MM.1S (cell line): Measurements from ENCODE around the gene CCL1.

ENCODE experiments used
- DNase-seq: peaks from one replicate; pipeline ENCODE4 v3.0.0-alpha.2; 2015
- H2AFZ ChIP-seq: fragments of 300-600 bp; sonication (generic); 2 replicates; pipeline ENCODE4 v1.6.0; 2016; ENCODE audit warnings: antibody characterized with exemption, low read length
- H3F3A ChIP-seq: fragments of 300-600 bp; sonication (generic); 2 replicates; pipeline ENCODE4 v1.6.1; 2016; ENCODE audit warnings: mild to moderate bottlenecking, antibody characterized with exemption, low read length, moderate library complexity, mixed read lengths; ENCODE audit not compliant: insufficient read depth
- H3K27ac ChIP-seq: fragments of 300-600 bp; sonication (generic); 2 replicates; pipeline ENCODE4 v1.5.1; 2016; ENCODE audit warnings: mild to moderate bottlenecking, low read length
- H3K27me3 ChIP-seq: fragments of 300-600 bp; sonication (generic); replicated peaks from 2 replicates; pipeline ENCODE4 v1.6.0; 2016; ENCODE audit warnings: low read length; ENCODE audit not compliant: insufficient read depth
- H3K36me3 ChIP-seq: fragments of 300-600 bp; sonication (generic); replicated peaks from 2 replicates; pipeline ENCODE4 v1.6.1; 2016; ENCODE audit warnings: mild to moderate bottlenecking, low read length, mixed read lengths; ENCODE audit not compliant: insufficient read depth
- H3K4me1 ChIP-seq: fragments of 300-600 bp; sonication (generic); 2 replicates; pipeline ENCODE4 v1.6.1; 2016; ENCODE audit warnings: low read length, mixed read lengths
- H3K4me2 ChIP-seq: fragments of 300-600 bp; sonication (generic); 2 replicates; pipeline ENCODE4 v1.6.0; 2016; ENCODE audit warnings: low read depth, low read length
- H3K4me3 ChIP-seq: fragments of 300-600 bp; sonication (generic); 2 replicates; pipeline ENCODE4 v1.5.1; 2016; ENCODE audit warnings: low read length, mixed read lengths
- H3K79me2 ChIP-seq: fragments of 300-600 bp; sonication (generic); 2 replicates; pipeline ENCODE4 v1.6.1; 2016; ENCODE audit warnings: mixed run types, low read length, mixed read lengths
- H3K9ac ChIP-seq: fragments of 300-600 bp; sonication (generic); 2 replicates; pipeline ENCODE4 v1.6.1; 2016; ENCODE audit warnings: low read length, mixed read lengths
- H3K9me2 ChIP-seq: fragments of 300-600 bp; sonication (generic); replicated peaks from 2 replicates; pipeline ENCODE4 v1.6.1; 2016; ENCODE audit warnings: mild to moderate bottlenecking, low read length, mixed read lengths; ENCODE audit not compliant: insufficient read depth
- H3K9me3 ChIP-seq: fragments of 300-600 bp; sonication (generic); replicated peaks from 2 replicates; pipeline ENCODE4 v1.6.1; 2016; ENCODE audit warnings: mild to moderate bottlenecking, low read length, mixed read lengths; ENCODE audit not compliant: insufficient read depth
- H4K20me1 ChIP-seq: fragments of 300-600 bp; sonication (generic); 2 replicates; pipeline ENCODE4 v1.6.1; 2016; ENCODE audit warnings: mild to moderate bottlenecking, low read length, moderate library complexity, mixed read lengths; ENCODE audit not compliant: insufficient read depth
- EZH2 ChIP-seq: fragments of 300-600 bp; sonication (generic); optimal IDR thresholded peaks from 2 replicates; pipeline ENCODE3; 2017; ENCODE audit warnings: low read depth, mild to moderate bottlenecking, antibody characterized with exemption, low read length, mixed read lengths
- EZH2phosphoT487 ChIP-seq: fragments of 300-600 bp; sonication (generic); IDR thresholded peaks from 2 replicates; pipeline ENCODE4 v1.6.1; 2018; ENCODE audit warnings: antibody characterized with exemption, low read length
- TF ChIP-seq, protein P1 (sequence below): fragments of 300-600 bp; sonication (generic); IDR thresholded peaks from 2 replicates; pipeline ENCODE4 v1.5.1; 2016; ENCODE audit warnings: antibody characterized with exemption, low read length, mixed read lengths

CCL1 gene

DNA sequence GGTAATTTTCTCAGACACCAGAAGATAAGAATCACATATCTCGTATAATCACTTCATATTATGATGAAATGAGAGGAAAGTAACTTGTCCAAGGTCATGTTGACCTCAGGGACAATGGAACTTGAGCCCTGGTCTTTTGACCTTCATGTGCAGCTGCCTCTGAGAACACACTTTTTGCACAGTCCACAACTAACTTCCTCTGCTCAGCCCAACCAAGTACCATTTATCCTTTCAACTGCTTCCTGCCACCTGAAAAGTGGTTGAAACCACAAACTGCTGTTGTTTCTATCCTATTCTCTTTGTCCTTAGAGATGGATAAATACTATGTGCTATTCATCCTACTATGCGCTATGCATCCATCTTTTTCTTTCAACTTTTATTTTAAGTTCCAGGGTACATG lies 2.3 kb upstream of the CCL1 start:
- Histone ChIP-seq H3K4me3 (no peak overlapping the region), H3K36me3 (no peaks in the 10 kb centered on the region)

DNA sequence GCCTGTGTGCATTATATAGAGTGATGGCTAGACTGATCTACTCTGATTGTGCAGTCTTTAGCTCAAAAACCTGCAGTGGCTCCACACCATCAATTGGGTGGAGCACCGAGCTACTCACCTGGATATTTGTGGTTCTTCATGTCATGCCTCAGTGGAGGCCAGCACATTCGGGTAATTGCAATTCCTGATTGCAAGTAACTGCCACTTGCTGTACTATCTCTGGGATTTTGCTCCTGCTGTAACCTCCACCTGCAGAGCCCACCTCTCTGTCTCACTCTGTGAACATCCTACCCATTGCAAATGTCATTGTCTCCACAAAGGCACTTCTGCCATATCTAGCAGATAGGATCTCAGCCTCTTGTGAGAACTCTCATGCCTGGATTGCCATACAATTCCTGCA lies 1.7 kb upstream of the CCL1 start:
- peaks cover 93% of the 10 kb centered on the region for H3K4me1 ChIP-seq
- no peaks in the 10 kb centered on the region for H3K36me3 ChIP-seq

More for the DNA sequence above, 2.3 kb upstream of the CCL1 start:
- Histone ChIP-seq H3K9ac (peak overlapping the region; percentile 59), H3K4me1 (peaks cover 94% of the 10 kb centered on the region), H3K4me2 (peak overlapping the region; percentile 50; the same call in 1 of the 2 replicates), H3K27ac (peak overlapping the region; percentile 87), H2AFZ (no peak overlapping the region), H3F3A (peaks cover 57% of the 10 kb centered on the region), H3K9me2 (no peaks in the 10 kb centered on the region), H3K27me3 (no peaks in the 10 kb centered on the region), H3K79me2 (no peaks in the 10 kb centered on the region), H3K9me3 (no peaks in the 10 kb centered on the region), H4K20me1 (no peaks in the 10 kb centered on the region)
- no peak for TF ChIP-seq EZH2
- TF ChIP-seq, protein P1, sequence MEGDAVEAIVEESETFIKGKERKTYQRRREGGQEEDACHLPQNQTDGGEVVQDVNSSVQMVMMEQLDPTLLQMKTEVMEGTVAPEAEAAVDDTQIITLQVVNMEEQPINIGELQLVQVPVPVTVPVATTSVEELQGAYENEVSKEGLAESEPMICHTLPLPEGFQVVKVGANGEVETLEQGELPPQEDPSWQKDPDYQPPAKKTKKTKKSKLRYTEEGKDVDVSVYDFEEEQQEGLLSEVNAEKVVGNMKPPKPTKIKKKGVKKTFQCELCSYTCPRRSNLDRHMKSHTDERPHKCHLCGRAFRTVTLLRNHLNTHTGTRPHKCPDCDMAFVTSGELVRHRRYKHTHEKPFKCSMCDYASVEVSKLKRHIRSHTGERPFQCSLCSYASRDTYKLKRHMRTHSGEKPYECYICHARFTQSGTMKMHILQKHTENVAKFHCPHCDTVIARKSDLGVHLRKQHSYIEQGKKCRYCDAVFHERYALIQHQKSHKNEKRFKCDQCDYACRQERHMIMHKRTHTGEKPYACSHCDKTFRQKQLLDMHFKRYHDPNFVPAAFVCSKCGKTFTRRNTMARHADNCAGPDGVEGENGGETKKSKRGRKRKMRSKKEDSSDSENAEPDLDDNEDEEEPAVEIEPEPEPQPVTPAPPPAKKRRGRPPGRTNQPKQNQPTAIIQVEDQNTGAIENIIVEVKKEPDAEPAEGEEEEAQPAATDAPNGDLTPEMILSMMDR: no peak
- TF ChIP-seq EZH2phosphoT487: no peak
- DNase-seq: peak; percentile 96

DNA sequence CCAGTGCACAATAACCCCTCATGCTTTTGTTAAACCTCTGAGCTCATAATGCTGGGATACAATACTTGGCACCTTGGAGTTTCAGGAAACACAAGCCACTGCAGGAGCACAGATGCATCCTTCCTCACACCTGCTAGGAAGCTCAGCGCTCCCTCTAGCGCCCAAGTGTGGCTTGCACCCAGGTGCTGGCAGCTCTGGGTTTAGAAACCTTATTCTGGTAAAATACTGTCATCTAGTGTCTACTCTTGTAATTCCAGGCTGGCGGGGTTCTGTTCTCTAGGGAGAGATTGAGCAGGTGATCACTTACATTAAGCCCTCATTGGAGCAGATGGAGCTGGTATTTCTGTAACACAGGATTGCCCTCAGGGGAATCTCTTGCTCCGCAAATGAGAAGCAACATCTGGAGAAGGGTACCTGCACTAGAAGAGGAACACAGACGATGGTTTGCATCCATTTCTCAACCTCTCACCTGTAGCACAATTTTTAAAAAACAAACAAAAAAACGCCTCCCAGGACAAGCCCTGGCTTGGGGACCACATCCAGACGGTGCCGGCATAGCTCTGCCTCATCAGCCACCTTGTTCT lies 1.5 kb downstream of the CCL1 start:
- peaks cover 33% of the 10 kb centered on the region for H3F3A ChIP-seq
- no peaks in the 10 kb centered on the region for H4K20me1 ChIP-seq
- TF ChIP-seq EZH2 (no peak), EZH2phosphoT487 (no peak)
- TF ChIP-seq, protein P1: peak; percentile 100
- H3K9me3 ChIP-seq: no peaks in the 10 kb centered on the region
- peak overlapping the region; percentile 62 for H2AFZ ChIP-seq
- H3K27ac ChIP-seq: no peak overlapping the region
- H3K9ac ChIP-seq: no peak overlapping the region; the same call in 1 of the 2 replicates
- H3K4me2 ChIP-seq: peak overlapping the region; percentile 11; the same call in 1 of the 2 replicates
- no peaks in the 10 kb centered on the region for H3K79me2 ChIP-seq
- H3K9me2 ChIP-seq: no peaks in the 10 kb centered on the region
- peaks cover 62% of the 10 kb centered on the region for H3K4me1 ChIP-seq
- no peaks in the 10 kb centered on the region for H3K27me3 ChIP-seq
- H3K4me3 ChIP-seq: no peak overlapping the region
- no peaks in the 10 kb centered on the region for H3K36me3 ChIP-seq
- peak; percentile 96 for DNase-seq

More for the DNA sequence above, 1.7 kb upstream of the CCL1 start:
- Histone ChIP-seq H3K4me3 (no peak overlapping the region), H4K20me1 (no peaks in the 10 kb centered on the region), H3F3A (peaks cover 51% of the 10 kb centered on the region), H3K9me3 (no peaks in the 10 kb centered on the region), H3K27me3 (no peaks in the 10 kb centered on the region), H3K9me2 (no peaks in the 10 kb centered on the region), H3K27ac (peak overlapping the region; percentile 87), H3K9ac (peak overlapping the region; percentile 51), H2AFZ (no peak overlapping the region), H3K79me2 (no peaks in the 10 kb centered on the region), H3K4me2 (peak overlapping the region; percentile 20; the same call in 1 of the 2 replicates)
- TF ChIP-seq EZH2phosphoT487 (no peak), EZH2 (no peak)
- TF ChIP-seq, protein P1: no peak
- DNase-seq: no peak
